Skin of body (tissue), 2 donors: ENCODE data around the gene SORCS2. TPM values are rescaled to one million over a fixed set of nuclear protein-coding genes. Genes with fewer than 3 reads are reported as not detected.
"Not testable (repeated sequence)": the region's sequence is repeated elsewhere in the genome, so short reads cannot be mapped to it uniquely, and the experiment has no call there.

Experiments
- DNase-seq: peaks from one replicate; lab custom pipeline; 2025; lab: John Stamatoyannopoulos, UW
- total RNA-seq: library from RNA; depleted of rRNA; stranded (reverse); fragments of >200 nt; gene quantifications from one replicate; pipeline ENCODE4 v1.2.3, GENCODE V29; 2014

Gene SORCS2
- total RNA-seq, 1 donor from 2014 or later = 5.8 TPM

DNA sequence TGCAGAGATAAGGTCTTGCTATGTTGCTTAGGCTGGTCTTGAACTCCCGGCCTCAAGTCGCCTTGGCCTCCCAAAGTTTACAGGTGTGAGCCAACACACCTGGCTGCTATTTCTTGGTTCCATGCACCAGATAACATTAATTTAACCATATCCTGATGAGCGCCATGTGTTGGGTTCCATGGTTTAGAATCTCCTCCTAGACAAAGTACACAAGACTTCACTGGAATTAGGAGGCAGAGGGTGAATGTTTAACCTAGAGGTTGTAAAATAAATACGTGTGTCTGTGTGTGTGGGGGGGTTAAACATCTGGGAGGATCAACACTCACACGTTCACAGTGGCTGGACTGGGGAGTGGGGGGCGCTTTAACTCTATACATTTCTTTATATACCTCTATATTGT is 32.4 kb upstream of the SORCS2 start:
- no peak for DNase-seq

DNA sequence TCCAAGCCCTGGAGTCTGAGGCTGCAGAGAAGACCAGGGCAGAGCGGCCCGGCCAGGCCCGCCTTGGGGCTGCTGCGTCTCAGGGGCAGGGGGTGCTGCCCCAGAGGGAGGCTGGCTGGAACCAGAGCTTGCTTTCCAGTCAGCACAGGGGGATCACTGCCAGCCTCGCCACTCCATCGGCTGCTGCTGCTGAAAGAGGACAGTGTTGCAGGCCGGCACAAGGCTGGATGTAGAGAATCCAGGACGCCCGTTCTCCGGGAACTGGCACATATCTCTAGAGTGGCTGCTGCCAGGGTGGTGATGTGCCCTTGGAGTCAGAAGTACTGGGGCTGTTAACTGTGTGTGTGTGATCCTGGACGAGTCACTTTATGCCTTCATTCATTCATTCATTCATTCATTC is 31.9 kb upstream of the SORCS2 start:
- no peak for DNase-seq

DNA sequence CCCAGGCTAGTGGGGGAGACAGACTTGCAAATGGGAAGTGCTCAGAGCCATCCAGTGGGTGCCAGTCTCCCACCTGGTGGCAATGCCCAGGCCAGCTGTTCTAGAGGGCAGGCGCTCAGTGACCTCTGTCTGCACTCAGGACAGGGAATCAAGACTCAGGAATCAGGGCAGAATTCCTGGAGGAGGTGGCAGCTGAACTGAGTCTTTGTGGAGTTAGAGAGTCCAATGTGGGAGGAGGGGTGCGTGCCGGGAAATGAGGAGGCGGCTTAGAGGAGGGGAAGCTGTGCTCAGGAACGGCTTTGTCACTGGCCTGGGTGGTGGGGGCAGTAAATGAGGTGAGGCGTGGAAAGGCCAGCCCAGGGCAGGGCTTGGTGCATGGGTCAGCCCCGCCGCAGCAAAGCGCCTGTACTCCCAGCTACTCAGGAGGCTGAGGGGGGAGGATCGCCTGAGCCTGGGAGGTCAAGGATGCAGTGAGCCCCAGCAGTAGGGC is 31.3 kb upstream of the SORCS2 start:
- DNase-seq = no peak

DNA sequence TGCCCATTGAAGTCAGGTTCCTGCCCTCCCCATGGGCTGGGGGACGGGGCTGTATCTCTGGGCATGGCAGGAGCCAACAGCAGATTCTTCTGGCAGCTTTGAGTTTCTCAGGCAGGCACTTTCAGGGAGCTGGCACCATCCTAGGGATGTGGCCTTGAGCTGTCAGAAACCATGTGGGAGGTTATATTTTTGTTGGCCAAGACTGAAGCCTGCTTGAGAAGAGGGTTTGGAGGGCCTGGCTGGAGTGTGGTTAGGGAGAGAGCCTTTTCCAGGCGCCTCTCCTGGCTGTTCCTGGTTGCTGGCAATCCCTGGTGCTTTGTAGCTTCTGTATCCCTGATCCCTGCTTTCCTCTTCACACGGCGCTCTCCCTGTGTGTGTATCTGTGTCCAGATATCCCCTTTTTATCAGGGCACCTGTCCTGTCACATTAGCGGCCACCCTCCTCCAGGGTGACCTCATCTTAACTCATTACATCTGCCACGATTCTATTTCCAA is 30.6 kb upstream of the SORCS2 start:
- DNase-seq = no peak

DNA sequence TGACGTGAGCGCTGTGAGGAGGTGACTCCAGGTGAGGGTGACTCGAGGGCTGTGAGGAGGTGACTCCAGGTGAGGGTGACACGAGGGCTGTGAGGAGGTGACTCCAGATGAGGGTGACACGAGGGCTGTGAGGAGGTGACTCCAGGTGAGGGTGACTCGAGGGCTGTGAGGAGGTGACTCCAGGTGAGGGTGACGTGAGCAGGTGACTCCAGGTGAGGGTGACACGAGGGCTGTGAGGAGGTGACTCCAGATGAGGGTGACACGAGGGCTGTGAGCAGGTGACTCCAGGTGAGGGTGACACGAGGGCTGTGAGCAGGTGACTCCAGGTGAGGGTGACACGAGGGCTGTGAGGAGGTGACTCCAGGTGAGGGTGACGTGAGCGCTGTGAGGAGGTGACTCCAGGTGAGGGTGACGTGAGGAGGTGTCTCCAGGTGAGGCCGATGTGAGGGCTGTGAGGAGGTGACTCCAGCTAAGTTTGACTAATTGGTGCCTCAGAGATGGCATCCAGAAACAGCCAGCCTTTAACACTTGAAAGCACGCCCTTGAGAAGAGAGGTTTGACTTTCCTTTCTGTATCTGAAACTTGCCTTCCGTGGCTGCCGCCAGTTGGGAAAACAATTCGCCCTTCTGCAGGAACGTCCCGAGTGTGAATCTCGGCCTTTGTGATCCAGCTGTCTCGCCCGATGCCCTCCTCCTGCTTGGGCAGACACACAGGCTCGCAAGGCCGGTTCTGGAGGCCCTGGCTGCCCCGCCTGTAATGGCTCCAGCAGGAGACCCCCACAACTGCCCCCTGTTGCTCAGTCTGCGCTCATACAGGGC is 27.1 kb upstream of the SORCS2 start:
- DNase-seq = not testable (repeated sequence)

DNA sequence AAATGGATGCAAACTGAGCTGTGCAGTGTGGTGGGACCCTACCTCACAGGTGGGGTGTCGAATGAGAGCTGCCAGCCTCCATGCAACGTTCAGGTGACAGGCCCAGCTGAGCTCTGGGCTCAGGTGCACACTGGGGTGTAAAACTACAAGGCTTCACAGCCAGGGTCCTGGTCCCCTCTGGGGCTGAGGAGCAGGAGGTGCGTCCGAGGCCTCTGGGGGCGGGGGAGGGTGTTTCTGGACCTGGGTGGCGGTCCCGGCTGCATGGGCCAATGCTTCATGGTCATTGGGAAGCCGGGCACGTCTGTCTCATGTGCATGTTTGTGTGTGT is 26.5 kb upstream of the SORCS2 start:
- DNase-seq = no peak

DNA sequence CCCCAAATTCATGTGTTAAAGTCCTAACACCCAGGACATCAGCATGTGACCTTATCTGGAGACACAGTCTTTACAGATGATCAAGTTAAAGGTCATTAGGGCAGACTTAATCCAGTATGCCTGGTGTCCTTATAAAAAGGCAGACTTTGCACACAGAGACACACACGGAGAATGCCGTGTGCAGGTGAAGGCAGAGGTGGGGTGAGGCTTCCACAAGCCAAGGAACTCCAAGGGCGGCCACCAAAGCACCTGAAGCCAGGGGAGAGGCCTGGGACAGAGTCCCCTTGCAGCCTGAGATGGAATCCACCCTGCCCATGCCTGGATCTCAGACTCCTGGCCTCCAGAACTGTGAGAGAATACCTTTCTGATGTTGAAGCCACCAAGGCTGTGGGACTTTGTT is 26.1 kb upstream of the SORCS2 start:
- DNase-seq = no peak

DNA sequence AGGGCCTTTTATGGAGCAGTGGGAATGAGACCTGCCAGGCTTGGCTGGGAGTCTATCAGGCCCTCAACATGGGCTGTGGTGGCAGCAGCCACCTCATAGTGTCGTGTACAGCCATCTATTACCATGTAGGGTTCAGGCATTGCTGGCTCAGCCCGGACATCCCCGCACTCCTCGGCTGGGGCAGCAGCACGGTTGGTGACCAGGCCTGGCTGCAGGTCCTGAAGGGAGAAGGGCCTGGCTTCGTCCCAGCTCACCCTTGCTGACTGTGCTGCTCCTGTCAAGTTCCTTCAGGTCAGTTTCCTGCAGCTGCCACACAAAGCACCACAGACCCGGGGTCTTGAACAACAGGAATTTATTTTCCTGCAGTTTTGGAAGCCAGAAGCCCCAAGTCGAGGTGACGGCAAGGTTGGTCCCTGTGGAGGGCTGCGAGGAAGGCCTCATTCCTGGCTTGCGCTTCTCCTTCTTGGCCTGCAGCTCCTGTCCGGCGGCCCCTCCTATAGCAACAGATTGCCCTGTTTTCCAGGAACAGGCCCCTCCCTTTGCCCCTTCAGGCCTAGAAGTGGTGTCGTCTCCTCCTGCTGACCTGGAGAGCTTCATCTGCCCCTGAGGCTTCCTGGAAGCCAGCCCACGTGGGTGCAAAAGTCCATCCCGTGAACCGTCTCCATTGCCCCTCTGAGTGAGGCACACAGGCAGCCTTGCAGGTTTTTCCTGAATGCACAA is 25.2 kb upstream of the SORCS2 start:
- DNase-seq = no peak

DNA sequence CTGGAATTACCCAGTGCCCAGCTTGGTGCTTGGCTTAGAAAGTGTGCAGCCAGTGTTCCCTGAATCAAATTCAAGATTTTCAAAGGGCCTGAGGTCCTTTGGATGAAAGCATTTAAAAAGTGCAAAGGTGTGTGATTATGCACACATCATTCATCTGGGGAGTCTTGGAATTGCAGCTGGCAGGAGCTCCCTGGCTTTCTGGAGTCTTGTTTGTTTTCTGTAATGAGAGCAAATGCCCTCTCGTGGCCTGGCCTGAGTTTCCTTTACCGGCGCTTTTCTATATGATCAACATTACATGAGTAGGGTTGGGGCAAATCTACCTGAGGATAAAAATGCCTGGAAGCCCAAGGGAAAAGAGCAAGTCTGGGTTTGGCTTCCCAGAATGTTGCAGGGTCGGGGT is 24.6 kb upstream of the SORCS2 start:
- DNase-seq = no peak

DNA sequence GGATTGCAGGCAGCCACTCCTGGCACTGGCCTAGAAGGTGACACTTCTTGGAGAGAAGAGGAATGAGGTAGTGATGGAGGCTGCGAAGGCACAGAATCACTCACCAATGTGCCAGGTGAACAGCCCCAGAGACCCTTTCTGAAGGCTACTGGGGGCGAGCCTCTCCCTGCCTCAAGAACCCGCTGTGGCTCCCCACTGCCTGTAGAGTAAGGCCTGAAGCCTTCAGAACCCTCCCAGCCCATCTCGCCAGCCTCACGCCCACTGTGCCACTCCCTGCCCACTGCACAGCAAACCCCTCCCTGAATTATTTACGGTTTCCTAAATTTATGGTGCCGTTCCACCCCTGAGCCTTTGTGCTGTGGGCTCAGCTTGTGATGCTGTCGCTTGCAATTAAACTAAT is 24.2 kb upstream of the SORCS2 start:
- DNase-seq = no peak

DNA sequence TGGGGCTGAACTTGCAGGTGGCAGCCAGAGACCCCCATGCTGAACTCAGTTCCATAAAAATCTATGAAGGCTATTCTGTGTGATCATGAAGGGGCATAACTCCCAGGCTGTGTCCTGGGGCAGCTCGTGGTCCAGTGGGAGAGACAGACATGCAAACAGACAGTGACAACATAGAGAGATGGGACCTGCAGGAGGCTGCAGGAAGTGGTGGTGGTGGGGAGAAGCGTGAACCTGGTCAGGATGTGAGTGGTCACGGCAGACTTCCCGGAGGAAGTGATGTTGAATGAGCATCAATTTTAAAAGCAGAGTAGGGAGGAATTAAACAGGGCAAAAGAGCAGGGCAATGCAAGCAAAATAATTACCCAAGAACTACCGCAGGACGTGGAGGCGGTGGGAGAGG is 23.2 kb upstream of the SORCS2 start:
- DNase-seq = no peak

DNA sequence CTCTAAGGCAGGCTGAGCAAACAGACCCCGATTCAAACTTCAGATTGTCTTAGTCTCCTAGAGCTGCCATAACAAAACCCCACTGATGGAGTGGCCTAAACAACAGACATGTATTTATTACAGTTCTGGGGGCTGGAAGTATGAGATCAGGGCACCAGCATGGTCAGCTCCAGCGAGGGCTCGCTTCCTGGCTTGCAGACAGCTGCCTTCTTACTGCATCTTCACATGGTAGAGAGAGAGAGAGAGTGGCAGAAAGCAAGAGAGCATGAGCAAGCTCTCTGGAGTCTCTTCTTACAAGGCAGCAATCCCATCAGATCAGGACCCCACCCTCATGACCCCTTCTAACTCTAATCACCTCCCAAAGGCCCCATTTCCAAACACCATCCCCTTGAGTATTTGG is 22.3 kb upstream of the SORCS2 start:
- no peak for DNase-seq

DNA sequence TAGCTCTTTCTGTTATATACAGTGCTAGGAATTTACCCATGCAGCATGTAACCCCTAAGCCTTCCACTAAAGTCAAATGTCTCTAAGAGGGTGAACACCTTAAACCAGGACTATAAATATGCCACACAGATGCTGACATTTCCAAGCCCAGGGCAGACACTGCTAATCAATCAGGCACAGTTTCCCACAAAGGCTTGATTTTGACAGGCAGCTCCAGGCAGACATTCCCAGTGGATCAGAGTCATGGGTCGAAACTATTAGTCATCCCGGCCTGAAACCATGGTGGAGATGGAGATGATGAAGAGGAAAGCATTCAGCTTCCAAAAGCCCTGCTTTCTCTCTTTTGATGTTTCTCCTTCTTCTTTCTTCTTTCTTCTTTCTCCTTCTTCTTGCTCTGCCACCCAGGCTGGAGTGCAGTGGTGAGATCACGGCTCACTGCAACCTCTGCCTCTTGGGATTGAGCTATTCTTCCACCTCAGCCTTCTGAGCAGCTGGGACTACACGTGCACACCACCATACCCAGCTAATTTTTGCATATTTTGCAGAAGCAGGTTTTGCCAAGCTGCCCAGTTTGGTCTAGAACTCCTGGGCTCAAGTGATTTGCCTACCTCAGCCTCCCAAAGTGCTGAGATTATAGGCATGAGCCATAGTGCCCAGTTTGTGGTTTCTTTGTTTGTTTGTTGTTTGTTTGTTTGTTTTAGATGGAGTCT is 21.0 kb upstream of the SORCS2 start:
- DNase-seq = no peak

DNA sequence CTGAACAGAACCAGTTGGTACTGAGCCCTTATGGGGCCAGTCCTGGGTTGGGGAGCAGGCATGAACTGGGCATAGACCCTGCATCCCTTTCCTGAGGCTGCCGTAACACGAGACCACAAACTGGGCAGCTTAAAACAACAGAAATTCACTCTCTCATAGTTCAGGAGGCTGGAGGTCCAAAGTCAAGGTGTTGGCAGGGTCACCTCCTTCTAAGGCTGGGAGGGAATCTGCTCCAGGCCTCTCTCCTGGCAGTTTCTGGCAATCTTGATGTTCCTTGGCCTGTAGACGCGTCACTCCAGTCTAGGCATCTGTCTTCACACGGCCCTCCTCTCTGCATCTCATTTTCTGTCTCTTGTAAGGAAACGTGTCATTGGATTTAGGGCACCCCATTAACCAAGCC is 19.8 kb upstream of the SORCS2 start:
- no peak for DNase-seq

DNA sequence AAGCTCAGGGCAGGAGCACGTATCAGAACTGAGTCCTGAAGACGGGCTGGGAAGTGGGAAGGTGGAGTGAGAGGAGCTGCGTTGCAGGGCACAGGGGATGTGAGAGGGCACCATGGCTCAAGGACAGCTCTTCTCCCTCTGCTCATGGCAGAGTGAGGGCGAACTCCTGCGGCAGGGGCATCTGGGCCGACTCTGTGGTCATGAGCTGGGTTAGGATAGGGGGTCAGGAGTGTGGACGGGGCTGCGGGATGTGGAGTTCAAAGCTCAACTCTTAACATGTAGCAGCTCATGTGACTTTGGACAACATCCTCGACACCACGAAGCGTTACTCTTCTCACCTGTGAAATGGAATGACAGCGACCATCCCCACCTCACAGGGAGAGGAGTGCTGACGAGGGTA is 19.4 kb upstream of the SORCS2 start:
- no peak for DNase-seq

DNA sequence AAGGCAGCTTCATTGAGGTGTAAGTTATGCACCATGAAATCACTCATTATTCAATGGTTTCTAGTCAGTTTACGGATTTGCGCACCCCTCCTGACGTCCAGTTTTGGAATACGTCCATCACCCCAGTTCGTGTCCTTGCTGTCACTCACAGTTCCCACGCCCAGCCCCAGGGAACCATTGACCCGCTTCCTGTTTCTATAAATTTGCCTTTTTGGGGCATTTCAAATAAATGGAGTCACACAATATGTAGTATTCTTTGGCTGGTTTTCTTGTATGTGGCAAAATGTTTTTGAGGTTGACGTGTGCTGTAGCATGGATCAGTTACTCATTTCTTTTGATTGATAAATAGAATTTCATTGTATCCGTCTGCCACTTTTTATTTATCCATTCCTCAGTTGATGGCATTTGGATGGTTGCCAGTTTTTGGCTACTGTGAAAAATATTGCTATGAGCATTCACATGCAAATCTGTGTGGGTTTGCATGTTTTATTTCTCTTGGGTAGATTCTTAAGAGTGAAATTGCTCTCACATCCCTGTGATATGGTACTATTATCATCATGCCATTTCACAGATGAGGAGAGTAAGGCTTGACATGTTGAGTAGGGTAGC is 18.4 kb upstream of the SORCS2 start:
- DNase-seq = no peak

DNA sequence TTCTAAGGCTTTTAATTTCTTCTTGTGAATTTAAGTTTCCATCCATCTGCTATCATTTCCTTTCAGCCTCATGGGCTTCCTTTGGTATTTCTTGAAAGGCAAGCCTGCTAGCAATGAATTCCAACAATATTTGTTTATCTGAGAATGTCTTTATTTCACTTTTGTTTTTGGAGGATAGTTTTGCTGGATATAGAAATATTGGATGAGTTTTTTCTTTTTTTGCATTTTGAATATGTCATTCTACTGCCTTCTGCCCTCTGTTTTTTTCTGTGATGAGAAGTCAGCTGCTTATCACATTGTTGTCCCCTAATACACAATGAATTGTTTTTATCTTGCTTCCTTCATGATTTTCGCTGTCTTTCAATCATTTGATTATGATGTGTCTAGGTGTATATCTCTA is 13.2 kb upstream of the SORCS2 start:
- no peak for DNase-seq

DNA sequence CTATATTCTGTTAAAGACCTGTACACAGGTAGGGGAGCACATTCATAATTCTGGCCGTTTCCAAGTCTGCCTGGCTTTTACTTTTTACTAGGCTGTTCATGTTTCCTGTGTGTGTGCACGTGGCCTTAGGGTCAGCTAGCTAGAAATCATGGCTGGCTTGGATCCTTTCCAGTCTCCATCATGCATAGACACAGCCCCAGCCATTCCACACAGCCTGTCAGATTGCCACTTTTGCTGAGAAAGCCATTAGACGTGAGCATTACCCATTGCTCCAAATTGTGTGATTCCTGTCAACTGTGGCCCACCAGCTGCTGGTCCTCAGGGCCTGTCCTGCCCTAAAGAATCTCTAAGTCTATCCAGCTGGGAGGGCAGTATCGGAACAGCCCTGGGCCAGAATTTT is 11.4 kb upstream of the SORCS2 start:
- no peak for DNase-seq

DNA sequence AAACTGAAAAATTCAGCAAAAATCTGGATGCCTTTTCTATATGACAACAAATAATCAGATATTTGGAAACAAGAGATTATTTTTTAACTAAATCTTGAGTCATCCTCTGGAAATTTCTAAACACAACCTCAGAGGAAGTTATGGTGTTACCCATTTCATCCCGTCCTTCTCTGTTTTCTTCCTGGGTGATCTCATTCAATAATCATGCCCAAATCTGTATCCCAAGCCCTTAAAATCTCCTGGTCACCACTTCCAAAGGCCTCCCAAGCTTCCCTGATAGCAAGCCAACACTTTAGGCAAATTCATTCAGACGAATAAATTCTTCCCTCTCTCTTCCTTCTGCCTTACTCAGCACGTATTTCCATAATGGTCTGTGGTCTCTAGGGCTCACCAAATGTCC is 9.7 kb upstream of the SORCS2 start:
- DNase-seq = no peak

DNA sequence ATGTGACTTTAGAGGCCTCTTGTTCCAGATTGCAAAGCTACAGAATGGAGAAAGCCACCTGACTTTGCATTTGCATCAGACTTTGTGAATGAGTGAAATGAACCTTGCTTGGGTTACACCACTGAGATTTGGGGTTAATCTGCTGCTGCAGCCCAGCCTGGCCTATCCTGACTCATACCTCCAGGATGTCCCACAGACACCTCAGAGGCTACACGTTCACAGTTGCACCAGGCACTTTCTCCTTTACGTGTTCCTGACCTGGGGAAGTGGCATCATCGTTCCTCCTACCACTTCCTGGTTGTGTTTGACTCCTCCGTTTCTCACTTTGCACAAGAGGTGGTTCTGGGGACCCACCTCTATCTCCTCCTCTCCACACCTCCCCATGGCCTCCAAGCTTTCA is 9.2 kb upstream of the SORCS2 start:
- no peak for DNase-seq

DNA sequence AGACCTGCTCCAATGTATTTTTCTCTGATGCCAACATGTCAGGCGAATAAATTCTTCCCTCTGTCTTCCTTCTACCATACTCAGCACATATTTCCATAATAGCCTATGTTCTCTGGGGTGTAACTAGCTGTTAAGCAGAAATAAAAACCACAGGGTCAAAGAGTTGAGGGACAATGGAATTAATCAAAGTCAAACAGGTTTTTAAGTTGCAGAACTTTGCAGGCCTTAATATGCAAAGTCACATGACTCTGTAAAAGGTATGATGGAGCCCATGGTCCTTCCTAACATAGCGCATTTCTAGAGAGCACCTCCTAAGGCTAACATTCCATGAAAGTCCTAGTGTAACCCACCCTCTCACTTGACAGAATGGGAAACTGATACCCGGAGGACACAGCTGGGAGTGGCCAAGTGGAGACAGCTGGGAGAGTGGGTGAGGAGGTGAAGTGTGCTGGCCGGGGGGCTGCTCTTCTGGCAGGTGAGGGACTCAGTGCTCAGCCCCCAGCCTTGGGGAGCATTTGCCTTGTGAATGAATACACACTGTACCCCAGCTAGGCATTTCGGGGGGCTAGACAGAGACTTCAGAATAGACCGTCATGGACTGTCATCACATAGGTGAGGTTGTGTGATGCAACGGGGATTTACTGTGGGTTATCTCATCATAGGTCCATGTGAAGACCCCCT is 8.4 kb upstream of the SORCS2 start:
- no peak for DNase-seq
